Esophagus muscularis mucosa (tissue), 4 donors: ENCODE data around the gene XYLB.

ENCODE experiments used
- CTCF ChIP-seq, 3 experiments: fragments of 200-600 bp in 2 of 3; fragments of 450-650 bp in 1 of 3; sonication (generic) in 2 of 3; IDR thresholded peaks; one replicate each; pipeline ENCODE4 v1.5.1; 2017 to 2019; ENCODE audit warnings: antibody characterized with exemption in 3 of 3, mild to moderate bottlenecking in 2 of 3, moderate library complexity in 1 of 3
- EP300 ChIP-seq: sonication (generic); formaldehyde crosslinking; IDR thresholded peaks from one replicate; pipeline ENCODE4 v1.6.1; 2017; ENCODE audit warnings: antibody characterized with exemption
- POLR2AphosphoS5 ChIP-seq, 2 donors: sonication (generic); formaldehyde crosslinking; IDR thresholded peaks; one replicate each; pipeline ENCODE4 v1.6.1; 2017; ENCODE audit warnings: antibody characterized with exemption in 2 of 2

GRCh38 chr3:38458796-38459498, 112.4 kb downstream of the XYLB start:
- TF ChIP-seq CTCF (IDR thresholded peaks at IDR 0.05) (no peak), POLR2AphosphoS5 (IDR thresholded peaks at IDR 0.05) (no peak), EP300 (no peak)
